ENCODE measurements around the gene ZNF609. TPM values are rescaled to one million over a fixed set of nuclear protein-coding genes. Genes with fewer than 3 reads are reported as not detected.

The ZNF609 gene
- total RNA-seq, 4 donors from 2014 or later = 18.6 to 40.1 (median 23.7) TPM

GRCh38 chr15:64441852-64442251 lies 18.5 kb upstream of the ZNF609 start:
- Histone ChIP-seq H3K27ac (no peak overlapping the region), H3K36me3 (peaks cover 12% of the 10 kb centered on the region), H3K27me3 (no peaks in the 10 kb centered on the region), H3K9me3 (no peaks in the 10 kb centered on the region), H3K4me3 (no peak overlapping the region), H3K4me1 (peaks cover 13% of the 10 kb centered on the region)
- 90% methylated on average over 3 of the region's 3 CpGs for WGBS
- DNase-seq (ENCODE audit: low spot score in 2 of 2) = no peak
- TF ChIP-seq EP300 (IDR thresholded peaks at IDR 0.05) (no peak), POLR2A (IDR thresholded peaks at IDR 0.05) (no peak), POLR2AphosphoS5 (IDR thresholded peaks at IDR 0.05) (no peak)
- TF ChIP-seq, protein P1, sequence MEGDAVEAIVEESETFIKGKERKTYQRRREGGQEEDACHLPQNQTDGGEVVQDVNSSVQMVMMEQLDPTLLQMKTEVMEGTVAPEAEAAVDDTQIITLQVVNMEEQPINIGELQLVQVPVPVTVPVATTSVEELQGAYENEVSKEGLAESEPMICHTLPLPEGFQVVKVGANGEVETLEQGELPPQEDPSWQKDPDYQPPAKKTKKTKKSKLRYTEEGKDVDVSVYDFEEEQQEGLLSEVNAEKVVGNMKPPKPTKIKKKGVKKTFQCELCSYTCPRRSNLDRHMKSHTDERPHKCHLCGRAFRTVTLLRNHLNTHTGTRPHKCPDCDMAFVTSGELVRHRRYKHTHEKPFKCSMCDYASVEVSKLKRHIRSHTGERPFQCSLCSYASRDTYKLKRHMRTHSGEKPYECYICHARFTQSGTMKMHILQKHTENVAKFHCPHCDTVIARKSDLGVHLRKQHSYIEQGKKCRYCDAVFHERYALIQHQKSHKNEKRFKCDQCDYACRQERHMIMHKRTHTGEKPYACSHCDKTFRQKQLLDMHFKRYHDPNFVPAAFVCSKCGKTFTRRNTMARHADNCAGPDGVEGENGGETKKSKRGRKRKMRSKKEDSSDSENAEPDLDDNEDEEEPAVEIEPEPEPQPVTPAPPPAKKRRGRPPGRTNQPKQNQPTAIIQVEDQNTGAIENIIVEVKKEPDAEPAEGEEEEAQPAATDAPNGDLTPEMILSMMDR (IDR thresholded peaks at IDR 0.05) = no peak

GRCh38 chr15:64443016-64443415 lies 17.4 kb upstream of the ZNF609 start:
- Histone ChIP-seq H3K27ac (no peak overlapping the region), H3K36me3 (peaks cover 20% of the 10 kb centered on the region), H3K4me1 (peaks cover 13% of the 10 kb centered on the region), H3K27me3 (no peaks in the 10 kb centered on the region), H3K9me3 (no peaks in the 10 kb centered on the region), H3K4me3 (no peak overlapping the region)
- WGBS = 88% methylated on average over 2 of the region's 2 CpGs
- no peak for TF ChIP-seq POLR2A (IDR thresholded peaks at IDR 0.05)
- TF ChIP-seq EP300 (IDR thresholded peaks at IDR 0.05) = no peak
- no peak for TF ChIP-seq POLR2AphosphoS5 (IDR thresholded peaks at IDR 0.05)
- no peak for DNase-seq (ENCODE audit: low spot score in 2 of 2)

DNA sequence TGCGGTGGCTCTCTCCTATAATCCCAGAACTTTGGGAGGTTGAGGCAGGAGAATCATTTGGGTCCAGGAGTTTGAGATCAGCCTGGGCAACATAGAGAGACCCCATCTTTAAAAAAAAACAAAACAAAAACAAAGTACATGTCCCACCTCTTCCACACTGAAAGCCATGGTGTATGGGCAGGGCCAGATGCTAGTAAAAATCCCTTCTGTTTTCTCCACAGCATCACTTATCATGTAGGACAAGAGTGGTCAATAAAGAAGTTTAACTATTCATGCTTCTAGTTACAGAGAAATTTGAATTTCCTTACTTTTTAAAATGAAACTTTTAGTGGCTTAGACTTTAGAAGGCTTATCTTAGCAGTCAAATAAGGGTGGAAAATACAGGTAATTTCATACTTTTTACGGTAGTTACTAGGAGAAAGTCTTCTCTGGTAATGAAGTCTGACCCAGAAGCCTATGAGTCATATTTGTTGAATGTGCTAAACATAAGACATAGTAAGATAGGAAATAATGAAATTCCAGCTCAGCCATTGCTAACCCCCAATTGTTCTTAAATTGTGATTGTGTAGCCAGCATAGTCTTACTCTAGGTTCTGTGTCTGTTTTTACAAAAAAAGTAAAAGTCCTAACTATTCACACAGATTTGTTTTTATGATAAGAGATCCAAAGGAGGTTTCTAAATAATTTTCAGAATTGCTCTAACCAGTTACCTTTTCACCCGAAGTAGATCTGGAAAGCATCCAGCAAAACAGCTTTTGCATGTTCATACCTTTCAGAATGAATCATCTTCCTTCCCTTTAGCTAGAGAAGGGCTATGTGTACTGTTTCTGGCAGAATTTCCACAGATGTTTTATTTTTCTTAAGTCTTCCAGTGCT lies 16.4 kb upstream of the ZNF609 start:
- Histone ChIP-seq H3K27me3 (no peaks in the 10 kb centered on the region), H3K9me3 (no peaks in the 10 kb centered on the region), H3K27ac (peak overlapping the region; percentile 33), H3K4me3 (no peak overlapping the region), H3K36me3 (peaks cover 29% of the 10 kb centered on the region), H3K4me1 (peaks cover 13% of the 10 kb centered on the region)
- DNase-seq (ENCODE audit: low spot score in 2 of 2) = no peak
- 64% methylated on average over 3 of the region's 3 CpGs for WGBS
- no peak for TF ChIP-seq EP300 (IDR thresholded peaks at IDR 0.05)
- TF ChIP-seq, protein P1 (IDR thresholded peaks at IDR 0.05) = no peak
- TF ChIP-seq POLR2A (IDR thresholded peaks at IDR 0.05) = no peak
- no peak for TF ChIP-seq POLR2AphosphoS5 (IDR thresholded peaks at IDR 0.05)

GRCh38 chr15:64444836-64445235 lies 15.5 kb upstream of the ZNF609 start:
- Histone ChIP-seq H3K27ac (no peak overlapping the region), H3K4me1 (peaks cover 13% of the 10 kb centered on the region), H3K9me3 (no peaks in the 10 kb centered on the region), H3K4me3 (no peak overlapping the region), H3K36me3 (peaks cover 38% of the 10 kb centered on the region), H3K27me3 (no peaks in the 10 kb centered on the region)
- DNase-seq (ENCODE audit: low spot score in 2 of 2) = no peak
- TF ChIP-seq, protein P1 (IDR thresholded peaks at IDR 0.05) = no peak
- TF ChIP-seq POLR2A (IDR thresholded peaks at IDR 0.05) = no peak
- TF ChIP-seq EP300 (IDR thresholded peaks at IDR 0.05) = no peak
- TF ChIP-seq POLR2AphosphoS5 (IDR thresholded peaks at IDR 0.05) = no peak

GRCh38 chr15:64447536-64448315 lies 12.7 kb upstream of the ZNF609 start:
- peaks cover 39% of the 10 kb centered on the region for H3K36me3 ChIP-seq
- H3K27ac ChIP-seq = no peak overlapping the region
- H3K9me3 ChIP-seq = no peaks in the 10 kb centered on the region
- no peak overlapping the region for H3K4me3 ChIP-seq
- H3K27me3 ChIP-seq = no peaks in the 10 kb centered on the region
- H3K4me1 ChIP-seq = peaks cover 15% of the 10 kb centered on the region
- no peak for TF ChIP-seq EP300 (IDR thresholded peaks at IDR 0.05)
- TF ChIP-seq POLR2A (IDR thresholded peaks at IDR 0.05) = no peak
- TF ChIP-seq, protein P1 (IDR thresholded peaks at IDR 0.05) = no peak
- no peak for TF ChIP-seq POLR2AphosphoS5 (IDR thresholded peaks at IDR 0.05)
- 90% methylated on average over 6 of the region's 6 CpGs for WGBS
- DNase-seq (ENCODE audit: low spot score in 2 of 2) = no peak

Measured in suprapubic skin (tissue), 4 donors.